Measurements from ENCODE around the gene PLCB3. TPM values are rescaled to one million over a fixed set of nuclear protein-coding genes. Genes with fewer than 3 reads are reported as not detected.

Gene PLCB3
- total RNA-seq, 5 donors from 2014 or later (not counting 1 experiment from before 2014, with no cell fraction given) = 3.6 to 14.9 (median 11.2) TPM

DNA sequence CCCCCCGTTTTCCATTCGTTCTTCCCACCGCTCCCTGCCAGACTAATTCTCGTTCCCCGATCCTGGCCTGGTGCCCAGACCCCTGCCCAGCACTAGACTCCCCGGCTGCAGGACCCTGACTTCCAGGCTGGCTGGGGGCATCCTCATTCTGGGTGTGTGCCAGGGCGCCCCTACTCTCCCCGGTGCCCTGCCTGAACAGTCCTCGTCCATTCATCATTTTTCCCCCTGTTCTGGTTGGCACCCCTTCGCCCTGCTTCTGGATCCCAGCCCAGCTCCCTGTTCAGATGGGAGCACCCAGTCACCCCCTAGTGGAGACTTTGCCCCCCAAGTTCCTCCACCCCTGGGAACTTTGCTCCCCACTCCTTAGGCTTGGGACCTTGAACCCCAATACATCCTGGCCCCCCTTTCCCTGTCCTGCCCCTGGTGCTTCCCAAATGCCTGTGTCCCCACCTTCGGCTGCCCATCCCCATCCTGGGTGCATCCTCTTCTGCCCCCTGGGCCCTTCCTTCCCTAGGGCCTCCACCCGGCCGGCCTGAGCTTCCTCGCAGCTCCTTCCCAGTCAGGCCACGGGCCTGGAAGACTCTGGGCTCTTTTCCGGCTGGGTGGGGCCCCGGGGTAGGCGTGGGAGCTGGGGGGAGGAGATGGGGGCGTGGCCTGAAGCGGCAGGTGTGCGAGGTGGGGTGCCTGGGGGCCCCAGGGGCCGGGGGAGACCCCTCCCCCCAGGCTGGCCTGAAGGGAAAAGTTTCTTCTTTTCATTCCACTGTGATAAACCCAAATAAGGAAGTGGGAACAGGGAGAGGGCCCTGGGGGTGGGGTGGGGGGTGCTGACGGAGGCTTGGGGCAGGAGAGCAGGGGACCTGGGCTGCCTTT is 908 bp downstream of the PLCB3 start:
- Mint-ChIP-seq H3K36me3 (no peaks in the 10 kb centered on the region), H3K27me3 (no peaks in the 10 kb centered on the region), H3K4me3 (peak overlapping the region; percentile 79 to 89 (median 83)), H3K27ac (peak overlapping the region in 1 of 2 donors; percentile 39), H3K4me1 (peaks cover 14 to 23% (median 20%) of the 10 kb centered on the region in 3 donors), H3K9me3 (no peaks in the 10 kb centered on the region)
- Histone ChIP-seq H3K27ac (ENCODE audit: low read length) (no peak overlapping the region), H3K9me3 (no peaks in the 10 kb centered on the region), H3K4me1 (ENCODE audit: control insufficient read depth in 1 of 2, extremely low read depth in 1 of 2, insufficient read depth in 2 of 2, low read length in 2 of 2) (peaks cover 6 to 36% of the 10 kb centered on the region in 2 experiments), H3K27me3 (replicated peaks in 1 of 2; ENCODE audit: control insufficient read depth in 2 of 2, extremely low read depth in 1 of 2, insufficient read depth in 2 of 2, low read length in 1 of 2) (peaks cover 0 to 17% of the 10 kb centered on the region in 2 experiments), H3K4me3 (ENCODE audit: control insufficient read depth in 1 of 2, extremely low read depth in 1 of 2, low read length in 1 of 2) (peak overlapping the region; percentile 70 to 81), H3K36me3 (ENCODE audit: control insufficient read depth in 2 of 2, extremely low read depth in 1 of 2, insufficient read depth in 1 of 2, low read length in 1 of 2) (peaks cover 2 to 6% of the 10 kb centered on the region in 2 donors)
- ChIA-PET CTCF (interaction anchor here in 1 of 2 donors (1.2 kb wide), 1 partner anchor 48 kb away, joined by 4 read pairs; no protein-coding TSS in a partner anchor), POLR2A (interaction anchor here in 1 of 2 donors (0.7 kb wide), 1 partner anchor 1522 kb away, joined by 9 read pairs; no protein-coding TSS in a partner anchor)
- no peak for ATAC-seq (replicated peaks in 1 of 4)
- DNase-seq = peak in 3 of 35 experiments; percentile 20 to 44 (median 26)
- WGBS (ENCODE audit: insufficient coverage) = 27% methylated on average over 8 of the region's 23 CpGs

DNA sequence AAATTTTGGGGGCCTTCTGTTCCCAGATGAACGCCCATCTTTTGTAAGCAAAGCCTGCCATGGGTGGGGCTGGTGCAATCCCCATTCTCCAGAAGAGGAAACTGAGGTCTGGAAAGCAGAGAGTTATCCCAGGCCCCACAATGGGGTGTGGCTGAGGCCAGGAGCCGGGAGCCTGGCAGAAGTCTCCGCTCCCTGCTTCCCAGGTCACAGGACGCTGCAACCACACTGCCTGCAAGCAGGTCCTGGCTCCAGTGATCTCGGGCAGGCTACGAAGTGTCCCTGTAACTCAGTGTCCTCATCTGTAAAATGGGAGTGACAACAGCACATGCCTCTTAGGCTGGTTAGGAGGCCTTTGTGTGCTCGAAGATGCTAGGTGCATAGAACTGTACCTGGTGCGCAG is 1.7 kb downstream of the PLCB3 start:
- CTCF ChIA-PET = no interaction called here
- no peaks in the 10 kb centered on the region for H3K9me3 Mint-ChIP-seq
- H3K36me3 Mint-ChIP-seq = peaks cover 3% of the 10 kb centered on the region
- Histone ChIP-seq H3K4me1 (ENCODE audit: control insufficient read depth in 1 of 2, extremely low read depth in 1 of 2, insufficient read depth in 2 of 2, low read length in 2 of 2) (peaks cover 5 to 30% of the 10 kb centered on the region in 2 experiments), H3K27ac (ENCODE audit: low read length) (no peak overlapping the region), H3K36me3 (ENCODE audit: control insufficient read depth in 2 of 2, extremely low read depth in 1 of 2, insufficient read depth in 1 of 2, low read length in 1 of 2) (peaks cover 2 to 6% of the 10 kb centered on the region in 2 donors), H3K9me3 (no peaks in the 10 kb centered on the region), H3K27me3 (replicated peaks in 1 of 2; ENCODE audit: control insufficient read depth in 2 of 2, extremely low read depth in 1 of 2, insufficient read depth in 2 of 2, low read length in 1 of 2) (peaks cover 0 to 17% of the 10 kb centered on the region in 2 experiments), H3K4me3 (ENCODE audit: control insufficient read depth in 1 of 2, extremely low read depth in 1 of 2, low read length in 1 of 2) (no peak overlapping the region)
- POLR2A ChIA-PET = no interaction called here
- no peaks in the 10 kb centered on the region for H3K27me3 Mint-ChIP-seq
- peak overlapping the region in 2 of 3 donors; percentile 28 to 89 for H3K4me3 Mint-ChIP-seq
- no peak overlapping the region for H3K27ac Mint-ChIP-seq
- peaks cover 8 to 19% (median 16%) of the 10 kb centered on the region in 3 donors for H3K4me1 Mint-ChIP-seq
- 85% methylated on average over 6 of the region's 8 CpGs for WGBS (ENCODE audit: insufficient coverage)
- ATAC-seq (replicated peaks in 1 of 4) (no peak), DNase-seq (no peak)

DNA sequence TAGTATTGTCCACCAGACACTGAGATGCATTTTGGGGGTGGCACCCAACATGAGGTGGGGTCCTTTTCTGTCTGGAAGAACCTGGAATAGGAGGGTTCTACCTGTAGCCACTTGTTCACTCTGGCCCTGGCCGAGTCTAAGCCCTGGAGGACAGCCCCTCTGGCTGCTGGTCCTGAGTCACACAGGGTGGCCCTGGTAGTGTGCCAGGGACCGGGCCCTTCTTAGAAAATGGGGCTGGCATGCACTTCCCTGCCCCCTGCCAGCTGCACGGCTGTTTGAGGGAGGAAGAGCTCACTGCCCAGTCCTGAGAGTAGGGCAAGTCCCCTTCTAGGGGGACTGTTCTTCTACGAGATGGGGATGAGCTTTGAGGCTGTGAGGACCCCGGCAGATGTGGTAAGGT is 2.2 kb downstream of the PLCB3 start:
- H3K27ac Mint-ChIP-seq = no peak overlapping the region
- Histone ChIP-seq H3K27ac (ENCODE audit: low read length) (no peak overlapping the region), H3K9me3 (no peaks in the 10 kb centered on the region), H3K36me3 (ENCODE audit: control insufficient read depth in 2 of 2, extremely low read depth in 1 of 2, insufficient read depth in 1 of 2, low read length in 1 of 2) (peaks cover 2 to 6% of the 10 kb centered on the region in 2 donors), H3K4me3 (ENCODE audit: control insufficient read depth in 1 of 2, extremely low read depth in 1 of 2, low read length in 1 of 2) (no peak overlapping the region), H3K4me1 (ENCODE audit: control insufficient read depth in 1 of 2, extremely low read depth in 1 of 2, insufficient read depth in 2 of 2, low read length in 2 of 2) (peaks cover 5 to 30% of the 10 kb centered on the region in 2 experiments), H3K27me3 (replicated peaks in 1 of 2; ENCODE audit: control insufficient read depth in 2 of 2, extremely low read depth in 1 of 2, insufficient read depth in 2 of 2, low read length in 1 of 2) (peaks cover 0 to 17% of the 10 kb centered on the region in 2 experiments)
- ATAC-seq (replicated peaks in 1 of 4) = no peak
- ChIA-PET CTCF (no interaction called here), POLR2A (no interaction called here)
- H3K4me3 Mint-ChIP-seq = peak overlapping the region in 1 of 3 donors; percentile 89
- WGBS (ENCODE audit: insufficient coverage) = 79% methylated on average over 4 of the region's 5 CpGs
- peaks cover 3% of the 10 kb centered on the region for H3K36me3 Mint-ChIP-seq
- no peaks in the 10 kb centered on the region for H3K9me3 Mint-ChIP-seq
- no peak for DNase-seq
- no peaks in the 10 kb centered on the region for H3K27me3 Mint-ChIP-seq
- peaks cover 7 to 16% (median 16%) of the 10 kb centered on the region in 3 donors for H3K4me1 Mint-ChIP-seq

DNA sequence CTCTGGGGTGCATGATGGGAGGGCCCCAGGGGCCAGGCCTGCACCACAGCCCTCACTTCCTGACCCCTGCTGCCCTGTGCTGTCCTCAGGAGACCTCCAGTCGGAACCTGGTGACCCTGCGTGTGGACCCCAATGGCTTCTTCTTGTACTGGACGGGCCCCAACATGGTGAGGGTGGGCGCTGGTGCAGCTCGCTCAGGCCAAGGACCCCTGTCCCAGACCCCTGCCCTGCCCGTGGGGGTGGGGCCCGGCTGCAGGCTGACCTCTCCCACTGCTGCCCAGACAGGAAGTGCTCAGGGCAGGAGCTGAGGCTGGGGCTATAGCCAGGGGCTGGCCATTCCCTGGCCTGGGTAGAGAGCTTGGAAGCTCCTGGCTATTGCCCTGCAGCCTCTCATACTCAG is 3.0 kb downstream of the PLCB3 start:
- Histone ChIP-seq H3K4me1 (ENCODE audit: control insufficient read depth in 1 of 2, extremely low read depth in 1 of 2, insufficient read depth in 2 of 2, low read length in 2 of 2) (peaks cover 5 to 33% of the 10 kb centered on the region in 2 experiments), H3K27me3 (replicated peaks in 1 of 2; ENCODE audit: control insufficient read depth in 2 of 2, extremely low read depth in 1 of 2, insufficient read depth in 2 of 2, low read length in 1 of 2) (peaks cover 0 to 17% of the 10 kb centered on the region in 2 experiments), H3K4me3 (ENCODE audit: control insufficient read depth in 1 of 2, extremely low read depth in 1 of 2, low read length in 1 of 2) (no peak overlapping the region), H3K27ac (ENCODE audit: low read length) (no peak overlapping the region), H3K9me3 (no peaks in the 10 kb centered on the region), H3K36me3 (ENCODE audit: control insufficient read depth in 2 of 2, extremely low read depth in 1 of 2, insufficient read depth in 1 of 2, low read length in 1 of 2) (peaks cover 6 to 7% of the 10 kb centered on the region in 2 donors)
- DNase-seq (no peak), ATAC-seq (replicated peaks in 1 of 4) (no peak)
- Mint-ChIP-seq H3K4me3 (no peak overlapping the region), H3K27ac (no peak overlapping the region), H3K27me3 (no peaks in the 10 kb centered on the region), H3K4me1 (peaks cover 7 to 17% (median 16%) of the 10 kb centered on the region in 3 donors), H3K36me3 (peaks cover 5% of the 10 kb centered on the region), H3K9me3 (no peaks in the 10 kb centered on the region)
- ChIA-PET POLR2A (no interaction called here), CTCF (no interaction called here)
- 100% methylated on average over 5 of the region's 7 CpGs for WGBS (ENCODE audit: insufficient coverage)

DNA sequence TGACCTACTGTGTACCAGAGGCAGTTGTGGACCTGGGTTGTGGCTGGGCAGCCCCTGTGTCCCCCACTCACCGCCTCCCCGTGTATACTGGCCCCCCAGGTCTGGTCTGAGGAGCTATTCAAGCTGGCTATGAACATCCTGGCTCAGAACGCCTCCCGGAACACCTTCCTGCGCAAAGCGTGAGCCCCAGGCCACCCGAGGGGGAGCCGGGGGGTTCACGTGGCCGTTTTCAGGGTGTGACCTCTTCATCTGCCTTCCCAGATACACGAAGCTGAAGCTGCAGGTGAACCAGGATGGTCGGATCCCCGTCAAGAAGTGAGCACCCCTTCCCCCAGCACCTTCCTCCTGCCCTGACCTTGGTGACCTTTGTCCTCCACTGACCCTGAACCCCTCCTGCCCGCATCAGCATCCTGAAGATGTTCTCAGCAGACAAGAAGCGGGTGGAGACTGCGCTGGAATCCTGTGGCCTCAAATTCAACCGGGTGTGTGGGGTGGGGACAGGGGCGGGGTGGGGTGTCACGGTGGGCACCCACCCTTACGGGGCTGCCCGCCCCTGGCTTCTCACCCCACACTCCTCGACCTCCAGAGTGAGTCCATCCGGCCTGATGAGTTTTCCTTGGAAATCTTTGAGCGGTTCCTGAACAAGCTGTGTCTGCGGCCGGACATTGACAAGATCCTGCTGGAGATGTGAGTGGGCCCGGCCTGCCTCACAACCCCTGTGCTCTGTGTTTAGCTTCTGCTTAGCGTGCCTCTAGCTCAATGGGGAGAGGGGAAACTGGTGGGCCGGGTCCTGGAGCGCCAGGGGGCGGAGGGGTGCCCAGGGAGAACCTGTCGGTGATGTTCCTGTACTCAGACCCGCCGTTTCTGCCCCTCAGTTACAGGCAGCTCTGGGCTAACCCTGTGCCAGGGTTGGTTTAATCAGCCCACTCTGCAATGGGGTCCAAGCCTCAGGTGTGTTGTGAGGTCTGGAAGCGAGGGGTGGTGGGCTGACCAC is 4.1 kb downstream of the PLCB3 start:
- H3K4me1 ChIP-seq (ENCODE audit: control insufficient read depth in 1 of 2, extremely low read depth in 1 of 2, insufficient read depth in 2 of 2, low read length in 2 of 2) = peaks cover 5 to 31% of the 10 kb centered on the region in 2 experiments
- no peaks in the 10 kb centered on the region for H3K9me3 ChIP-seq
- CTCF ChIA-PET = interaction anchor here in 1 of 2 donors (0.5 kb wide), 1 partner anchor 276 kb away, joined by 4 read pairs; no protein-coding TSS in a partner anchor
- POLR2A ChIA-PET = no interaction called here
- WGBS (ENCODE audit: insufficient coverage) = 96% methylated on average over 16 of the region's 35 CpGs
- H3K4me3 ChIP-seq (ENCODE audit: control insufficient read depth in 1 of 2, extremely low read depth in 1 of 2, low read length in 1 of 2) = no peak overlapping the region
- ATAC-seq (replicated peaks in 1 of 4) = no peak
- Mint-ChIP-seq H3K4me1 (peaks cover 7 to 19% (median 12%) of the 10 kb centered on the region in 3 donors), H3K27me3 (no peaks in the 10 kb centered on the region), H3K27ac (no peak overlapping the region), H3K4me3 (no peak overlapping the region), H3K9me3 (no peaks in the 10 kb centered on the region), H3K36me3 (peaks cover 12% of the 10 kb centered on the region)
- DNase-seq = no peak
- peaks cover 0 to 16% of the 10 kb centered on the region in 2 experiments for H3K27me3 ChIP-seq (replicated peaks in 1 of 2; ENCODE audit: control insufficient read depth in 2 of 2, extremely low read depth in 1 of 2, insufficient read depth in 2 of 2, low read length in 1 of 2)
- H3K36me3 ChIP-seq (ENCODE audit: control insufficient read depth in 2 of 2, extremely low read depth in 1 of 2, insufficient read depth in 1 of 2, low read length in 1 of 2) = peaks cover 6 to 7% of the 10 kb centered on the region in 2 donors
- no peak overlapping the region for H3K27ac ChIP-seq (ENCODE audit: low read length)

DNA sequence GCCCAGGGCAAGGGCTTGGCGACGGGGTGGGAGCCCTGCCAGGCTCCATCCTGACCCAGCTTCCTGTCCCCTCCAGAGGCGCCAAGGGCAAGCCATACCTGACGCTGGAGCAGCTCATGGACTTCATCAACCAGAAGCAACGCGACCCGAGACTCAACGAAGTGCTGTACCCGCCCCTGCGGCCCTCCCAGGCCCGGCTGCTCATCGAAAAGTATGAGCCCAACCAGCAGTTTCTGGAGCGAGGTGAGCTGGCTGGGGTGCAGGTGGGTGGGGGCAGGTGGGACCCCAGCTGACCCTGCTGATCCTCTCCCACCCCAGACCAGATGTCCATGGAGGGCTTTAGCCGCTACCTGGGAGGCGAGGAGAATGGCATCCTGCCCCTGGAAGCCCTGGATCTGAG is 5.0 kb downstream of the PLCB3 start:
- no peaks in the 10 kb centered on the region for H3K9me3 Mint-ChIP-seq
- H3K36me3 Mint-ChIP-seq = peaks cover 12% of the 10 kb centered on the region
- H3K27ac ChIP-seq (ENCODE audit: low read length) = no peak overlapping the region
- H3K4me1 ChIP-seq (ENCODE audit: control insufficient read depth in 1 of 2, extremely low read depth in 1 of 2, insufficient read depth in 2 of 2, low read length in 2 of 2) = peaks cover 2 to 23% of the 10 kb centered on the region in 2 experiments
- no peaks in the 10 kb centered on the region for H3K9me3 ChIP-seq
- H3K4me3 Mint-ChIP-seq = no peak overlapping the region
- H3K4me3 ChIP-seq (ENCODE audit: control insufficient read depth in 1 of 2, extremely low read depth in 1 of 2, low read length in 1 of 2) = no peak overlapping the region
- POLR2A ChIA-PET = no interaction called here
- peaks cover 7 to 14% (median 9%) of the 10 kb centered on the region in 3 donors for H3K4me1 Mint-ChIP-seq
- H3K36me3 ChIP-seq (ENCODE audit: control insufficient read depth in 2 of 2, extremely low read depth in 1 of 2, insufficient read depth in 1 of 2, low read length in 1 of 2) = peaks cover 6 to 7% of the 10 kb centered on the region in 2 donors
- 98% methylated on average over 10 of the region's 15 CpGs for WGBS (ENCODE audit: insufficient coverage)
- peaks cover 0 to 9% of the 10 kb centered on the region in 2 experiments for H3K27me3 ChIP-seq (replicated peaks in 1 of 2; ENCODE audit: control insufficient read depth in 2 of 2, extremely low read depth in 1 of 2, insufficient read depth in 2 of 2, low read length in 1 of 2)
- CTCF ChIA-PET = interaction anchor here in 1 of 2 donors (0.5 kb wide), 1 partner anchor 277 kb away, joined by 4 read pairs; no protein-coding TSS in a partner anchor
- H3K27ac Mint-ChIP-seq = no peak overlapping the region
- no peaks in the 10 kb centered on the region for H3K27me3 Mint-ChIP-seq
- DNase-seq (no peak), ATAC-seq (replicated peaks in 1 of 4) (no peak)

Data from T-cell (primary cell).